ENCODE data around the gene DNMT3L.

DNMT3L gene

GRCh38 chr21:44279354-44280260 lies 17.9 kb upstream of the DNMT3L start:
- DNase-seq (ENCODE audit: extremely low spot score): no peak
- POLR2A ChIA-PET: no interaction called here
- no peak for TF ChIP-seq CTCF (IDR thresholded peaks at IDR 0.05; ENCODE audit: control extremely low read depth, extremely low read depth, low read depth, missing control alignments)
- CTCF ChIA-PET: no interaction called here

GRCh38 chr21:44275041-44275440 lies 13.3 kb upstream of the DNMT3L start:
- CTCF ChIA-PET: no interaction called here

GRCh38 chr21:44273046-44273445 lies 11.3 kb upstream of the DNMT3L start:
- POLR2A ChIA-PET: no interaction called here
- CTCF ChIA-PET: interaction anchor here (2.0 to 2.1 kb wide), 2 partner anchors 22 to 25 kb away, joined by 4 to 6 read pairs; no protein-coding TSS in a partner anchor
- TF ChIP-seq CTCF (IDR thresholded peaks at IDR 0.05; ENCODE audit: control extremely low read depth, extremely low read depth, low read depth, missing control alignments): no peak
- DNase-seq (ENCODE audit: extremely low spot score): no peak

More at GRCh38 chr21:44275041-44275440, 13.3 kb upstream of the DNMT3L start:
- TF ChIP-seq CTCF (IDR thresholded peaks at IDR 0.05; ENCODE audit: control extremely low read depth, extremely low read depth, low read depth, missing control alignments): no peak
- POLR2A ChIA-PET: no interaction called here
- no peak for DNase-seq (ENCODE audit: extremely low spot score)

- no peak for DNase-seq (ENCODE audit: extremely low spot score)
- CTCF ChIA-PET: interaction anchor here (2.1 kb wide), 1 partner anchor 25 kb away, joined by 6 read pairs; no protein-coding TSS in a partner anchor
- POLR2A ChIA-PET: no interaction called here
- TF ChIP-seq CTCF (IDR thresholded peaks at IDR 0.05; ENCODE audit: control extremely low read depth, extremely low read depth, low read depth, missing control alignments): no peak
These were observed 10.7 kb upstream of the DNMT3L start for GRCh38 chr21:44272284-44272858.

- ChIA-PET POLR2A (no interaction called here), CTCF (no interaction called here)
These were observed 10.0 kb upstream of the DNMT3L start for GRCh38 chr21:44271558-44272283.

More at GRCh38 chr21:44271558-44272283, 10.0 kb upstream of the DNMT3L start:
- no peak for DNase-seq (ENCODE audit: extremely low spot score)
- TF ChIP-seq CTCF (IDR thresholded peaks at IDR 0.05; ENCODE audit: control extremely low read depth, extremely low read depth, low read depth, missing control alignments): no peak

Data from GM10248 (cell line).